Vagina (tissue), 2 donors: ENCODE data around the gene ATP6V1C2. TPM values are rescaled to one million over a fixed set of nuclear protein-coding genes. Genes with fewer than 3 reads are reported as not detected.

Experiments
- DNase-seq, 2 donors: peaks; one replicate each; pipeline ENCODE4 v3.0.0-alpha.2; 2017; ENCODE audit errors: extremely low spot score in 2 of 2
- H3K27ac ChIP-seq: fragments of 200-600 bp; sonication (generic); one replicate; pipeline ENCODE4 v1.5.1; 2019
- H3K27me3 ChIP-seq: fragments of 200-600 bp; sonication (generic); one replicate; pipeline ENCODE4 v1.5.1; 2019
- H3K36me3 ChIP-seq, 2 donors: fragments of 200-600 bp; sonication (generic); one replicate each; pipeline ENCODE4 v1.5.1; 2017 to 2019
- H3K4me1 ChIP-seq: fragments of 200-600 bp; sonication (generic); one replicate; pipeline ENCODE4 v1.5.1; 2019
- H3K4me3 ChIP-seq, 2 donors: fragments of 200-600 bp; sonication (generic); 1 replicate in 1 of 2; 2 replicates in 1 of 2; pipeline ENCODE4 v1.5.1; 2016 to 2019
- H3K9me3 ChIP-seq: fragments of 200-600 bp; sonication (generic); one replicate; pipeline ENCODE4 v1.5.1; 2019
- CTCF ChIP-seq, 3 experiments: fragments of 450-650 bp in 2 of 3; fragments of 200-600 bp in 1 of 3; sonication (generic) in 1 of 3; IDR thresholded peaks; one replicate each; pipeline ENCODE4 v1.5.1; 2017 to 2019; ENCODE audit warnings: antibody characterized with exemption in 3 of 3, mild to moderate bottlenecking in 2 of 3, moderate library complexity in 2 of 3
- POLR2A ChIP-seq, 2 donors: fragments of 450-650 bp; IDR thresholded peaks; one replicate each; pipeline ENCODE4 v1.6.1; 2017; ENCODE audit warnings: antibody characterized with exemption in 2 of 2, mild to moderate bottlenecking in 2 of 2, moderate library complexity in 2 of 2
- POLR2AphosphoS5 ChIP-seq, 2 donors: sonication (generic); formaldehyde crosslinking; IDR thresholded peaks; one replicate each; pipeline ENCODE4 v1.9.0; 2017; ENCODE audit warnings: antibody characterized with exemption in 2 of 2, mild to moderate bottlenecking in 2 of 2, low read depth in 1 of 2; ENCODE audit not compliant: insufficient read depth in 1 of 2
- intact Hi-C: fragments of 100-400 bp; cut with DNase I; formaldehyde crosslinking; loops from one replicate; pipeline ENCODE4 v1.15.1; 2023
- total RNA-seq: library from RNA; depleted of rRNA; stranded (reverse); fragments of >200 nt; gene quantifications from one replicate; pipeline ENCODE4 v1.2.3, GENCODE V29; 2016

ATP6V1C2 gene
- total RNA-seq, 1 donor from 2014 or later, result 134 TPM

DNA sequence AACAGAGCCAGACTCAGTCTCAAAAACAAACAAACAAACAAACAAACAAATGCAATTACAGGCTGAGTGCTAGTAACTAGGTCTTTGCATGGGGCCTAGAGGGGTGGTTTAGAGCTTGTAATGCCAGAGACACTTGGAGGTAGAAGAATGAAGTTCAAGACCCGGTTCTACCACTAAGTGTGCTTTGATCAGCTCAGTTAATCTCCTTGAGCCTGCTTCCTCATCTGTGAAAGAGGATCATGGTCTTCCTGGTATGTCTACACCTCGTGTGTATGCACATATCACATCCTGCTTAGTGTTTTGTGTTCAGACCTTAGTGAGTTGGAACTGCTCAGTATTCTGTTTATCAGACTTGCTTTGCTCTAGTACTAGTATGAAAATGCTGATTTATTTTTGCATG lies 4.8 kb upstream of the ATP6V1C2 start:
- Histone ChIP-seq H3K4me3 (no peak overlapping the region), H3K4me1 (peaks cover 7% of the 10 kb centered on the region), H3K36me3 (no peaks in the 10 kb centered on the region), H3K27ac (no peak overlapping the region), H3K9me3 (no peaks in the 10 kb centered on the region), H3K27me3 (peaks cover 8% of the 10 kb centered on the region)
- intact Hi-C loops, result no loop called here
- no peak for DNase-seq
- TF ChIP-seq CTCF (IDR thresholded peaks at IDR 0.05) (no peak), POLR2AphosphoS5 (IDR thresholded peaks at IDR 0.05; ENCODE audit: insufficient read depth in 1 of 2, low read depth in 1 of 2) (no peak)

DNA sequence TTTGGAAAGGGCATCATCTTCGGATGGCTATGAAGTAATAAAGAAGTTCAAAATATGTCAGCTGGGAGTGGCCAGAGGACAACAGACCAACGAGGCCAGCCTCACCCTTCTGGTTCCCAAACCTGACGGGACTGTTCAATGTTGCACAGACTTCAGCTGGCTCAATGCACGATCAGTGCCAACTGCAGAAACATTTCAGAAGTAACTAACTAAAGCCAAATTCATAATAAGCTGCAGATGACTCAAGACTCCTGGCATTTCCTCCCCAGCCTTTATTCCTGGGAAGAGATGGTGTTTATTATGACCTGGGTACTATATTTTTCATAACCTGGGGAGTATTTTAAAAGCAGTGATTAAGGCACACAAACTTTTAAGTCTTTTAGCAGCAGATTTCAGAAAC lies 3.8 kb upstream of the ATP6V1C2 start:
- no peaks in the 10 kb centered on the region for H3K36me3 ChIP-seq
- no peak for DNase-seq
- no peaks in the 10 kb centered on the region for H3K9me3 ChIP-seq
- intact Hi-C loops, result no loop called here
- no peak for TF ChIP-seq POLR2A (IDR thresholded peaks at IDR 0.05)
- TF ChIP-seq POLR2AphosphoS5 (IDR thresholded peaks at IDR 0.05; ENCODE audit: insufficient read depth in 1 of 2, low read depth in 1 of 2), result peak in 1 of 2 donors; percentile 45
- no peak overlapping the region for H3K27ac ChIP-seq
- peaks cover 18% of the 10 kb centered on the region for H3K4me1 ChIP-seq
- H3K4me3 ChIP-seq, result no peak overlapping the region
- H3K27me3 ChIP-seq, result peaks cover 12% of the 10 kb centered on the region

DNA sequence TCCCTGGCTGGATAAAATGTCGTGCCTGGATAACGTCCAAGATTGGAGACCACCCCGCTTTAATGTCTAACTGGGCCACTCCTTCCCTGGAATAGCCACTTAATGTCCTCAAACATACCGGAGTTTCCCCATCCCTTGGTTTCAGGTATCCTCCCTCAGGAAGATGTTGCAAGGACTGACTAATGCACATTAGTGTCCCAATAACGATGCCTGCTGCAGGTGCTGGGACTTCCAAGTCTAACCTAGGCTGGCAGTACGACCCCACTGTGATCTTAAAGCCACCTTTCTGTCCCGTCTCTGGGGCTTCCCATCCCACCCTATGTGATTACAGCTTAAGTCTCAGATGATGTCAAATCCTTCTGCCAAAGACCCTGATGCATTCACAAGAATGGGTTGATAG lies 1.1 kb upstream of the ATP6V1C2 start:
- DNase-seq, result no peak
- Histone ChIP-seq H3K4me3 (no peak overlapping the region), H3K27me3 (peaks cover 12% of the 10 kb centered on the region), H3K36me3 (no peaks in the 10 kb centered on the region), H3K27ac (no peak overlapping the region), H3K9me3 (no peaks in the 10 kb centered on the region), H3K4me1 (peaks cover 18% of the 10 kb centered on the region)
- no peak for TF ChIP-seq POLR2A (IDR thresholded peaks at IDR 0.05)
- TF ChIP-seq CTCF (IDR thresholded peaks at IDR 0.05), result no peak
- TF ChIP-seq POLR2AphosphoS5 (IDR thresholded peaks at IDR 0.05; ENCODE audit: insufficient read depth in 1 of 2, low read depth in 1 of 2), result no peak
- intact Hi-C loops, result no loop called here

- Histone ChIP-seq H3K4me3 (peak overlapping the region; percentile 44 to 47), H3K4me1 (peaks cover 18% of the 10 kb centered on the region), H3K36me3 (no peaks in the 10 kb centered on the region), H3K27me3 (peaks cover 12% of the 10 kb centered on the region), H3K9me3 (no peaks in the 10 kb centered on the region), H3K27ac (no peak overlapping the region)
- intact Hi-C loops, result no loop called here
- no peak for DNase-seq
- no peak for TF ChIP-seq POLR2A (IDR thresholded peaks at IDR 0.05)
- TF ChIP-seq POLR2AphosphoS5 (IDR thresholded peaks at IDR 0.05; ENCODE audit: insufficient read depth in 1 of 2, low read depth in 1 of 2), result no peak
- TF ChIP-seq CTCF (IDR thresholded peaks at IDR 0.05), result no peak
These were observed 459 bp upstream of the ATP6V1C2 start for GRCh38 chr2:10720947-10721395.

DNA sequence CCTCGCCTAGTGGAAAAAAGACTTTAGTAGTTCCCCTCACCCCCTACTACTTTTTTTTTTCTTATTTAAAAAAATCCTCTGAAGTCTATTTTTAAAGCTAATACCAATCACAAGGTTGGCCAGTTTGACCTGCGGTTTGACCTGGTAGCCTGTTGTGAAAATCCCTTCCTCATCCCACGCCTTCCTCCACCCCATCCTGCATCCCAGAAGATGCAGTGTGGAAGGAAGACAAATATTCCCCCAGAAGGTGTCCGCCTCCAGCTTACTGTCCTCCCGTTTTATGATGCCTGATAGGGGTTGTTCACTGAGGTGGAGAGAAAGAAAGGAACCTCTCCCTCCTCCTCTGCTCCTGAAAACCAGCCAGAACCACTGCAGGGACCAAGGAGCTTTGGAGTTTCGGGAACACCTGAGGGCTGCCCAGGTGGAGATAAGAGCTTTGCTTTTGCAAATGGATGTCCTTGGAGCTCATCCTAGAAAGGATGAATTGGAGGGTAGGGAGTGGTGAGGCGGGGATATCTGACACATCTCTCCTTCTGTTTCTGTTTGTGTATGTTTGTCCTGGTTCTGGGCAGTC lies 909 bp downstream of the ATP6V1C2 start:
- H3K9me3 ChIP-seq, result no peaks in the 10 kb centered on the region
- H3K36me3 ChIP-seq, result no peaks in the 10 kb centered on the region
- no peak for TF ChIP-seq POLR2AphosphoS5 (IDR thresholded peaks at IDR 0.05; ENCODE audit: insufficient read depth in 1 of 2, low read depth in 1 of 2)
- TF ChIP-seq POLR2A (IDR thresholded peaks at IDR 0.05), result no peak
- no peak for TF ChIP-seq CTCF (IDR thresholded peaks at IDR 0.05)
- peaks cover 18% of the 10 kb centered on the region for H3K4me1 ChIP-seq
- peaks cover 12% of the 10 kb centered on the region for H3K27me3 ChIP-seq
- H3K4me3 ChIP-seq, result peak overlapping the region; percentile 44 to 47
- H3K27ac ChIP-seq, result no peak overlapping the region
- intact Hi-C loops, result no loop called here
- DNase-seq, result no peak
